Keratinocyte (primary cell): ENCODE results near the gene TACC2. TPM values are rescaled to one million over a fixed set of nuclear protein-coding genes. Genes with fewer than 3 reads are reported as not detected.

Source experiments
- DNase-seq: peaks from one replicate; pipeline ENCODE4 v3.0.0-alpha.2; 2011; ENCODE audit warnings: low read depth, missing footprints, low spot score
- FAIRE-seq: peaks from 2 replicates; lab custom pipeline; 2011; peaks lifted over from hg19 to GRCh38; lab: Jason Lieb, UNC
- H2AFZ ChIP-seq: 2 replicates; pipeline ENCODE4 v1.6.0; 2012; ENCODE audit warnings: low read length, control low read depth, inconsistent platforms; ENCODE audit not compliant: control insufficient read depth
- H3K27ac ChIP-seq: 2 replicates; pipeline ENCODE4 v1.5.1; 2011; ENCODE audit warnings: low read length; ENCODE audit not compliant: control insufficient read depth, insufficient read depth
- H3K27me3 ChIP-seq: 3 replicates; pipeline ENCODE4 v1.6.0; 2011; ENCODE audit warnings: low read length; ENCODE audit not compliant: control insufficient read depth, insufficient read depth; ENCODE audit errors: extremely low read depth
- H3K36me3 ChIP-seq, 2 experiments: 2 replicates in 1 of 2; 3 replicates in 1 of 2; pipeline ENCODE4 v1.5.1; 2011; ENCODE audit warnings: low read length in 2 of 2, mild to moderate bottlenecking in 1 of 2; ENCODE audit not compliant: control insufficient read depth in 2 of 2, insufficient read depth in 2 of 2; ENCODE audit errors: extremely low read depth in 1 of 2
- H3K4me1 ChIP-seq: 3 replicates; pipeline ENCODE4 v1.5.1; 2011; ENCODE audit warnings: low read length; ENCODE audit not compliant: control insufficient read depth, insufficient read depth; ENCODE audit errors: extremely low read depth
- H3K4me2 ChIP-seq: 3 replicates; pipeline ENCODE4 v1.6.0; 2011; ENCODE audit warnings: low read depth, low read length; ENCODE audit not compliant: control insufficient read depth, insufficient read depth; ENCODE audit errors: extremely low read depth
- H3K4me3 ChIP-seq, 3 experiments: fragments of 200-600 bp in 1 of 3; sonication (generic) in 1 of 3; 2 replicates in 2 of 3; 3 replicates in 1 of 3; pipeline ENCODE4 v1.5.1; 2011 to 2016; ENCODE audit warnings: low read length in 3 of 3, mild to moderate bottlenecking in 3 of 3, control low read depth in 2 of 3, inconsistent platforms in 1 of 3, low read depth in 1 of 3, mixed read lengths in 1 of 3, mixed run types in 1 of 3, moderate library complexity in 1 of 3; ENCODE audit not compliant: control insufficient read depth in 2 of 3, insufficient read depth in 2 of 3; ENCODE audit errors: extremely low read depth in 1 of 3
- H3K79me2 ChIP-seq: 2 replicates; pipeline ENCODE4 v1.6.0; 2012; ENCODE audit warnings: low read length; ENCODE audit not compliant: control insufficient read depth, insufficient read depth
- H3K9ac ChIP-seq: 3 replicates; pipeline ENCODE4 v1.6.0; 2011; ENCODE audit warnings: low read length; ENCODE audit not compliant: control insufficient read depth, insufficient read depth; ENCODE audit errors: extremely low read depth
- H3K9me1 ChIP-seq: 3 replicates; pipeline ENCODE4 v1.6.0; 2011; ENCODE audit warnings: low read length; ENCODE audit not compliant: control insufficient read depth, insufficient read depth; ENCODE audit errors: extremely low read depth
- H3K9me3 ChIP-seq: 2 replicates; pipeline ENCODE4 v1.5.1; 2012; ENCODE audit warnings: low read depth, low read length; ENCODE audit not compliant: control insufficient read depth
- H4K20me1 ChIP-seq: 3 replicates; pipeline ENCODE4 v1.6.0; 2011; ENCODE audit warnings: low read length; ENCODE audit not compliant: control insufficient read depth, insufficient read depth; ENCODE audit errors: extremely low read depth
- EZH2 ChIP-seq: IDR thresholded peaks from one replicate; pipeline ENCODE4 v1.6.1; 2012; ENCODE audit warnings: inconsistent platforms, mild to moderate bottlenecking, low read length, moderate library complexity
- dilution Hi-C: fragments of 300-500 bp; cut with MboI; formaldehyde crosslinking; loops from one replicate; pipeline ENCODE4 v1.7.0; 2020; ENCODE audit warnings: low sequenced_read_pairs; ENCODE audit not compliant: extremely low pct_ligation_motif_present
- polyA plus RNA-seq, 5 experiments: library from polyadenylated mRNA; depleted of rRNA in 3 of 5; stranded (reverse) in 3 of 5; stranded (forward) in 1 of 5; unstranded in 1 of 5; fragments of >200 nt; gene quantifications; 1 replicate in 1 of 5; 2 replicates in 3 of 5; 3 replicates in 1 of 5; pipeline versions ENCODE4 v1.2.1 to v1.2.3, GENCODE V29; 2011 to 2012; ENCODE audit warnings: missing spikeins in 2 of 5, low read depth in 1 of 5, low replicate concordance in 1 of 5
- TF ChIP-seq, protein P1 (sequence below), 3 experiments: IDR thresholded peaks in 1 of 3; conservative IDR thresholded peaks in 1 of 3; optimal IDR thresholded peaks in 1 of 3; 2 replicates in 2 of 3; 3 replicates in 1 of 3; pipeline versions ENCODE3 to v1.5.1; 2011; ENCODE audit warnings: low read length in 3 of 3, mild to moderate bottlenecking in 3 of 3, moderate library complexity in 2 of 3, control low read depth in 1 of 3, inconsistent platforms in 1 of 3; ENCODE audit not compliant: insufficient read depth in 2 of 3; ENCODE audit errors: extremely low read depth in 1 of 3

Gene TACC2
- polyA plus RNA-seq, 1 donor (not counting 4 experiments of a cell fraction or from before 2014, with no cell fraction given), result 12.8 TPM

DNA sequence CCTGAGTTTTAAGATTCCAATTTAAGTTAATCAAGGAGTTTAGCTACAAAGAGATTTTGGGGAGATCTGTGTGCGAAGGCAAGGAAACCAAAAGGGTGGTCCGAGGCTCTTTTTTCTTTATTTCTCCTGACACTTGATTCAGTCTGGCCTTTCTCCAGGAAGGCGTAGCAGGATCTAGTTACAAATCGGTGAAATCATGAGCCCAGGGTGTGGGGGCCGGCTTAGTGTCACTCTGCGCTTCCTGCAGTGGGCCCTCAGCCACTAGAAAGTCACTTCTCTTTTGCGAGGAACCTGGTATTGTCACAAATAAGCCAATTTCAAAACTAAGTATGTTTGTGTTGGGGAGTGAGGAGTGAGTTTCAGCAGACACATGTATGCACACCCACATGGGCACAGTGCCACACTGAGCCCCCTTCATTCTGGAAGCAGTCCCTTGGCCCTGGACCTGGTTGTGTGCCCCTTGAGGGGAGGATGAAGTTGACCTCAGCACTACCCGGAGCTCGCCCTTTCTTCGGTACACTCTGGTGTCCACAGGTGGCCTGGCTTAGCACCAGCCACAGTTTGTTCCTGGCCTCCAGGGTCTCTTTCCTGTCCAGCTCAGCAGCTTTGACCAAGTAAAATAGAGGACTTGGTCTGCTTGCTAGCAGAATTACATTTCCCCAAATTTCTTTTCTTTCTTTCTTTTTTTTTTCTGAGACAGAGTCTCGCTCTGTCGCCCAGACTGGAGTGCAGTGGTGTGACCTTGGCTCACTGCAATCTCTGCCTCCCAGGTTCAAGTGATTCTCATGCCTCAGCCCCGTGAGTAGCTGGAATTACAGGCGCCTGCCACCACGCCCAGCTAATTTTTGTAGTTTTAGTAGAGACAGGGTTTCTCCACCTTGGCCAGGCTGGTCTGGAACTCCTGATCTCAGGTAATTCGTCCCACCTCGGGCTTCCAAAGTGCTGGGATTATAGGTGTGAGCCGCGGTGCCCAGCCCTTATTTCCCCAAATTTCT lies 198.2 kb downstream of the TACC2 start:
- Histone ChIP-seq H3K36me3 (no peaks in the 10 kb centered on the region), H3K4me2 (no peak overlapping the region), H3K27ac (no peak overlapping the region), H3K4me3 (no peak overlapping the region), H3K79me2 (no peaks in the 10 kb centered on the region), H4K20me1 (peaks cover 14% of the 10 kb centered on the region), H3K9ac (no peak overlapping the region), H3K9me3 (no peaks in the 10 kb centered on the region), H3K9me1 (no peaks in the 10 kb centered on the region), H3K4me1 (peaks cover 5% of the 10 kb centered on the region), H2AFZ (no peak overlapping the region), H3K27me3 (no peaks in the 10 kb centered on the region)
- FAIRE-seq, result no peak
- DNase-seq, result no peak
- dilution Hi-C loops, result no loop called here
- no peak for TF ChIP-seq EZH2
- TF ChIP-seq, protein P1, sequence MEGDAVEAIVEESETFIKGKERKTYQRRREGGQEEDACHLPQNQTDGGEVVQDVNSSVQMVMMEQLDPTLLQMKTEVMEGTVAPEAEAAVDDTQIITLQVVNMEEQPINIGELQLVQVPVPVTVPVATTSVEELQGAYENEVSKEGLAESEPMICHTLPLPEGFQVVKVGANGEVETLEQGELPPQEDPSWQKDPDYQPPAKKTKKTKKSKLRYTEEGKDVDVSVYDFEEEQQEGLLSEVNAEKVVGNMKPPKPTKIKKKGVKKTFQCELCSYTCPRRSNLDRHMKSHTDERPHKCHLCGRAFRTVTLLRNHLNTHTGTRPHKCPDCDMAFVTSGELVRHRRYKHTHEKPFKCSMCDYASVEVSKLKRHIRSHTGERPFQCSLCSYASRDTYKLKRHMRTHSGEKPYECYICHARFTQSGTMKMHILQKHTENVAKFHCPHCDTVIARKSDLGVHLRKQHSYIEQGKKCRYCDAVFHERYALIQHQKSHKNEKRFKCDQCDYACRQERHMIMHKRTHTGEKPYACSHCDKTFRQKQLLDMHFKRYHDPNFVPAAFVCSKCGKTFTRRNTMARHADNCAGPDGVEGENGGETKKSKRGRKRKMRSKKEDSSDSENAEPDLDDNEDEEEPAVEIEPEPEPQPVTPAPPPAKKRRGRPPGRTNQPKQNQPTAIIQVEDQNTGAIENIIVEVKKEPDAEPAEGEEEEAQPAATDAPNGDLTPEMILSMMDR (optimal IDR thresholded peaks at IDR 0.05 in 1 of 3, IDR thresholded peaks at IDR 0.05 in 1 of 3, conservative IDR thresholded peaks at IDR 0.05 in 1 of 3; ENCODE audit: extremely low read depth in 1 of 3, insufficient read depth in 2 of 3, low read length in 3 of 3), result no peak

DNA sequence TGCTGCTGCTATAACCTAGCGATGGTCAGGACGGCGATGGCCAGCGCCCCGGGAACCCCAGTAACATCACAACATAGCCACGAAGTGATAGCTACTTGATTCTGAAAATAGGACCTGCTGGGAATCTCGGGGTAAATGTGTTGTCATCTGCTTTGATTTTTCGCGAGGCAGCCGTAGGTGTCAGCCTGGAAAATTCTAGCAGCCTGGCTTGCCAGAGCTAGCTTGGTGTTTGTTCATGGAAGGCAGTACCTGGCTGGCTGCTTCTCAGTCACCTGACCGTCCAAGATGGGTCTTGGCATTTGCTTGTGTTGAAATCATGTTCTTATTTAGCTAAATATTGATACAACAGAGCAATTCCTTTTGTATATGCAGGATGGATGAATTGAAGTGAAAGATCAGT lies 199.7 kb downstream of the TACC2 start:
- Histone ChIP-seq H3K9ac (no peak overlapping the region), H3K4me1 (no peaks in the 10 kb centered on the region), H3K4me3 (no peak overlapping the region), H3K27me3 (no peaks in the 10 kb centered on the region), H2AFZ (no peak overlapping the region), H3K79me2 (no peaks in the 10 kb centered on the region), H3K9me1 (no peaks in the 10 kb centered on the region), H3K4me2 (no peak overlapping the region), H3K36me3 (peaks cover 0 to 2% of the 10 kb centered on the region in 2 experiments), H4K20me1 (peaks cover 10% of the 10 kb centered on the region), H3K27ac (no peak overlapping the region), H3K9me3 (no peaks in the 10 kb centered on the region)
- no peak for FAIRE-seq
- dilution Hi-C loops, result no loop called here
- TF ChIP-seq, protein P1 (optimal IDR thresholded peaks at IDR 0.05 in 1 of 3, IDR thresholded peaks at IDR 0.05 in 1 of 3, conservative IDR thresholded peaks at IDR 0.05 in 1 of 3; ENCODE audit: extremely low read depth in 1 of 3, insufficient read depth in 2 of 3, low read length in 3 of 3), result no peak
- TF ChIP-seq EZH2, result no peak
- no peak for DNase-seq
